SJCRH30 (cell line): ENCODE measurements around the gene HNRNPAB. TPM values are rescaled to one million over a fixed set of nuclear protein-coding genes. Genes with fewer than 3 reads are reported as not detected.

ENCODE experiments used
- DNase-seq, 2 experiments: peaks; one replicate each; pipeline ENCODE4 v3.0.0-alpha.2; 2015 to 2020
- H3K27ac ChIP-seq: fragments of 250-450 bp; sonication (Bioruptor Pico); 2 replicates; pipeline ENCODE4 v1.5.1; 2020; ENCODE audit warnings: mild to moderate bottlenecking, moderate library complexity
- H3K27me3 ChIP-seq: fragments of 250-450 bp; sonication (Bioruptor Pico); 2 replicates; pipeline ENCODE4 v1.5.1; 2020; ENCODE audit warnings: mild to moderate bottlenecking, moderate library complexity
- H3K36me3 ChIP-seq: fragments of 250-450 bp; sonication (Bioruptor Pico); 2 replicates; pipeline ENCODE4 v1.5.1; 2020; ENCODE audit warnings: mild to moderate bottlenecking, moderate library complexity
- H3K4me1 ChIP-seq: fragments of 250-450 bp; sonication (Bioruptor Pico); 2 replicates; pipeline ENCODE4 v1.5.1; 2020; ENCODE audit warnings: mild to moderate bottlenecking, moderate library complexity
- H3K4me3 ChIP-seq: fragments of 250-450 bp; sonication (Bioruptor Pico); 2 replicates; pipeline ENCODE4 v1.5.1; 2020; ENCODE audit warnings: mild to moderate bottlenecking, moderate library complexity
- H3K9me3 ChIP-seq: fragments of 250-450 bp; sonication (Bioruptor Pico); replicated peaks from 2 replicates; pipeline ENCODE4 v1.5.1; 2020; ENCODE audit warnings: mild to moderate bottlenecking, moderate library complexity
- total RNA-seq: library from RNA; depleted of rRNA; stranded (reverse); fragments of >200 nt; shearing (Covaris generic); gene quantifications from 2 replicates; pipeline ENCODE4 v1.2.3, GENCODE V29; 2014

Gene HNRNPAB
- total RNA-seq, 1 experiment from 2014 or later = 266 TPM

- peaks cover 92% of the 10 kb centered on the region for H3K36me3 ChIP-seq
- no peaks in the 10 kb centered on the region for H3K9me3 ChIP-seq
- no peak for DNase-seq
- no peak overlapping the region for H3K4me3 ChIP-seq
- no peaks in the 10 kb centered on the region for H3K27me3 ChIP-seq
- no peak overlapping the region for H3K27ac ChIP-seq
- H3K4me1 ChIP-seq = no peaks in the 10 kb centered on the region
Observed at GRCh38 chr5:178213003-178213461, 8.7 kb downstream of the HNRNPAB start.

- Histone ChIP-seq H3K4me1 (no peaks in the 10 kb centered on the region), H3K36me3 (peaks cover 88% of the 10 kb centered on the region), H3K9me3 (no peaks in the 10 kb centered on the region), H3K4me3 (no peak overlapping the region), H3K27me3 (no peaks in the 10 kb centered on the region), H3K27ac (no peak overlapping the region)
- no peak for DNase-seq
Observed at GRCh38 chr5:178213748-178214151, 9.4 kb downstream of the HNRNPAB start.

- no peak for DNase-seq
- Histone ChIP-seq H3K36me3 (peaks cover 84% of the 10 kb centered on the region), H3K9me3 (no peaks in the 10 kb centered on the region), H3K4me1 (no peaks in the 10 kb centered on the region), H3K4me3 (no peak overlapping the region), H3K27ac (no peak overlapping the region), H3K27me3 (no peaks in the 10 kb centered on the region)
Observed at GRCh38 chr5:178214160-178214803, 9.9 kb downstream of the HNRNPAB start.

- no peaks in the 10 kb centered on the region for H3K9me3 ChIP-seq
Observed at GRCh38 chr5:178215280-178216002, 11.1 kb downstream of the HNRNPAB start.

GRCh38 chr5:178216088-178216534, 11.8 kb downstream of the HNRNPAB start:
- Histone ChIP-seq H3K27ac (no peak overlapping the region), H3K36me3 (peaks cover 68% of the 10 kb centered on the region), H3K9me3 (no peaks in the 10 kb centered on the region), H3K4me3 (no peak overlapping the region), H3K4me1 (no peaks in the 10 kb centered on the region), H3K27me3 (no peaks in the 10 kb centered on the region)
- no peak for DNase-seq

More at GRCh38 chr5:178215280-178216002, 11.1 kb downstream of the HNRNPAB start:
- Histone ChIP-seq H3K27ac (no peak overlapping the region), H3K27me3 (no peaks in the 10 kb centered on the region), H3K36me3 (peaks cover 74% of the 10 kb centered on the region), H3K4me1 (no peaks in the 10 kb centered on the region), H3K4me3 (no peak overlapping the region)
- DNase-seq = no peak

- no peak overlapping the region for H3K27ac ChIP-seq
- H3K27me3 ChIP-seq = no peaks in the 10 kb centered on the region
- no peaks in the 10 kb centered on the region for H3K4me1 ChIP-seq
- H3K9me3 ChIP-seq = no peaks in the 10 kb centered on the region
- H3K4me3 ChIP-seq = no peak overlapping the region
- DNase-seq = no peak
- peaks cover 61% of the 10 kb centered on the region for H3K36me3 ChIP-seq
Observed at GRCh38 chr5:178216779-178217178, 12.4 kb downstream of the HNRNPAB start.

GRCh38 chr5:178218237-178218776, 14.0 kb downstream of the HNRNPAB start:
- no peak for DNase-seq
- Histone ChIP-seq H3K27me3 (no peaks in the 10 kb centered on the region), H3K9me3 (no peaks in the 10 kb centered on the region), H3K4me1 (no peaks in the 10 kb centered on the region), H3K4me3 (no peak overlapping the region), H3K36me3 (peaks cover 46% of the 10 kb centered on the region), H3K27ac (no peak overlapping the region)

- H3K27me3 ChIP-seq = no peaks in the 10 kb centered on the region
- H3K9me3 ChIP-seq = no peaks in the 10 kb centered on the region
- H3K4me1 ChIP-seq = no peaks in the 10 kb centered on the region
- H3K4me3 ChIP-seq = no peak overlapping the region
- peaks cover 41% of the 10 kb centered on the region for H3K36me3 ChIP-seq
- DNase-seq = no peak
- H3K27ac ChIP-seq = no peak overlapping the region
Observed at GRCh38 chr5:178218827-178219226, 14.5 kb downstream of the HNRNPAB start.

GRCh38 chr5:178221282-178221681, 16.9 kb downstream of the HNRNPAB start:
- Histone ChIP-seq H3K27ac (no peak overlapping the region), H3K36me3 (peaks cover 16% of the 10 kb centered on the region), H3K27me3 (no peaks in the 10 kb centered on the region), H3K4me1 (no peaks in the 10 kb centered on the region), H3K9me3 (no peaks in the 10 kb centered on the region), H3K4me3 (no peak overlapping the region)
- no peak for DNase-seq

- Histone ChIP-seq H3K27ac (no peak overlapping the region), H3K36me3 (peaks cover 13% of the 10 kb centered on the region)
Observed at GRCh38 chr5:178221853-178222252, 17.5 kb downstream of the HNRNPAB start.

GRCh38 chr5:178222292-178222691, 18.0 kb downstream of the HNRNPAB start:
- Histone ChIP-seq H3K36me3 (peaks cover 13% of the 10 kb centered on the region), H3K27ac (no peak overlapping the region), H3K27me3 (no peaks in the 10 kb centered on the region), H3K4me1 (no peaks in the 10 kb centered on the region), H3K4me3 (no peak overlapping the region), H3K9me3 (no peaks in the 10 kb centered on the region)
- no peak for DNase-seq

More at GRCh38 chr5:178221853-178222252, 17.5 kb downstream of the HNRNPAB start:
- Histone ChIP-seq H3K9me3 (no peaks in the 10 kb centered on the region), H3K27me3 (no peaks in the 10 kb centered on the region), H3K4me3 (no peak overlapping the region), H3K4me1 (no peaks in the 10 kb centered on the region)
- DNase-seq = no peak

GRCh38 chr5:178223196-178223773, 19.0 kb downstream of the HNRNPAB start:
- Histone ChIP-seq H3K27ac (no peak overlapping the region), H3K9me3 (no peaks in the 10 kb centered on the region), H3K36me3 (peaks cover 23% of the 10 kb centered on the region), H3K4me3 (no peak overlapping the region), H3K4me1 (no peaks in the 10 kb centered on the region), H3K27me3 (no peaks in the 10 kb centered on the region)
- DNase-seq = no peak

GRCh38 chr5:178223828-178224335, 19.5 kb downstream of the HNRNPAB start:
- H3K9me3 ChIP-seq = no peaks in the 10 kb centered on the region
- DNase-seq = no peak
- H3K36me3 ChIP-seq = peaks cover 24% of the 10 kb centered on the region
- no peaks in the 10 kb centered on the region for H3K4me1 ChIP-seq
- H3K27ac ChIP-seq = no peak overlapping the region
- no peak overlapping the region for H3K4me3 ChIP-seq
- no peaks in the 10 kb centered on the region for H3K27me3 ChIP-seq

- H3K36me3 ChIP-seq = peaks cover 28% of the 10 kb centered on the region
- H3K9me3 ChIP-seq = no peaks in the 10 kb centered on the region
- H3K27me3 ChIP-seq = no peaks in the 10 kb centered on the region
- no peak overlapping the region for H3K4me3 ChIP-seq
- no peak for DNase-seq
- H3K4me1 ChIP-seq = no peaks in the 10 kb centered on the region
- no peak overlapping the region for H3K27ac ChIP-seq
Observed at GRCh38 chr5:178224403-178224802, 20.1 kb downstream of the HNRNPAB start.

- Histone ChIP-seq H3K4me1 (no peaks in the 10 kb centered on the region), H3K27ac (no peak overlapping the region), H3K4me3 (no peak overlapping the region), H3K9me3 (no peaks in the 10 kb centered on the region), H3K36me3 (peaks cover 33% of the 10 kb centered on the region), H3K27me3 (no peaks in the 10 kb centered on the region)
- DNase-seq = no peak
Observed at GRCh38 chr5:178225174-178225573, 20.8 kb downstream of the HNRNPAB start.
